Measurements from ENCODE around the gene PIP5KL1. TPM values are rescaled to one million over a fixed set of nuclear protein-coding genes. Genes with fewer than 3 reads are reported as not detected.

The PIP5KL1 gene
- total RNA-seq, 1 donor from 2014 or later: 2.7 TPM

- intact Hi-C loops (cut with micrococcal nuclease): no loop called here
These were observed 38.3 kb upstream of the PIP5KL1 start for GRCh38 chr9:127968700-127969383.

- intact Hi-C loops (cut with micrococcal nuclease): no loop called here
These were observed 37.5 kb upstream of the PIP5KL1 start for GRCh38 chr9:127968042-127968441.

GRCh38 chr9:127967151-127967809, 36.7 kb upstream of the PIP5KL1 start:
- intact Hi-C loops (cut with micrococcal nuclease): no loop called here

- intact Hi-C loops (cut with micrococcal nuclease): no loop called here
These were observed 36.0 kb upstream of the PIP5KL1 start for GRCh38 chr9:127966416-127967150.

GRCh38 chr9:127965953-127966352, 35.4 kb upstream of the PIP5KL1 start:
- intact Hi-C loops (cut with micrococcal nuclease): no loop called here

GRCh38 chr9:127963359-127964064, 32.9 kb upstream of the PIP5KL1 start:
- intact Hi-C loops (cut with micrococcal nuclease): no loop called here

- intact Hi-C loops (cut with micrococcal nuclease): no loop called here
These were observed 32.4 kb upstream of the PIP5KL1 start for GRCh38 chr9:127963041-127963358.

- intact Hi-C loops (cut with micrococcal nuclease): no loop called here
These were observed 31.7 kb upstream of the PIP5KL1 start for GRCh38 chr9:127962278-127962677.

- intact Hi-C loops (cut with micrococcal nuclease): no loop called here
These were observed 31.1 kb upstream of the PIP5KL1 start for GRCh38 chr9:127961613-127962155.

- intact Hi-C loops (cut with micrococcal nuclease): no loop called here
These were observed 30.5 kb upstream of the PIP5KL1 start for GRCh38 chr9:127961155-127961490.

GRCh38 chr9:127960410-127961154, 30.0 kb upstream of the PIP5KL1 start:
- intact Hi-C loops (cut with micrococcal nuclease): no loop called here

GRCh38 chr9:127959841-127960409, 29.3 kb upstream of the PIP5KL1 start:
- intact Hi-C loops (cut with micrococcal nuclease): no loop called here

- intact Hi-C loops (cut with micrococcal nuclease): no loop called here
These were observed 28.8 kb upstream of the PIP5KL1 start for GRCh38 chr9:127959398-127959797.

GRCh38 chr9:127958728-127959127, 28.2 kb upstream of the PIP5KL1 start:
- intact Hi-C loops (cut with micrococcal nuclease): no loop called here

GRCh38 chr9:127955294-127956015, 24.9 kb upstream of the PIP5KL1 start:
- intact Hi-C loops (cut with micrococcal nuclease): loop anchor here (1.0 to 2.0 kb wide), 2 partner anchors 15 to 80 kb away; no protein-coding TSS in a partner anchor

- intact Hi-C loops (cut with micrococcal nuclease): loop anchor here (1.0 to 2.0 kb wide), 2 partner anchors 16 to 80 kb away; no protein-coding TSS in a partner anchor
These were observed 24.3 kb upstream of the PIP5KL1 start for GRCh38 chr9:127954831-127955293.

GRCh38 chr9:127953768-127954505, 23.4 kb upstream of the PIP5KL1 start:
- intact Hi-C loops (cut with micrococcal nuclease): loop anchor here (2.0 kb wide), 1 partner anchor 17 kb away; no protein-coding TSS in a partner anchor

- intact Hi-C loops (cut with micrococcal nuclease): no loop called here
These were observed 22.6 kb upstream of the PIP5KL1 start for GRCh38 chr9:127953154-127953553.
